Fibroblast of skin of back (primary cell): ENCODE measurements around the gene LPCAT1.
"Not testable (repeated sequence)": the region's sequence is repeated elsewhere in the genome, so short reads cannot be mapped to it uniquely, and the experiment has no call there.

Source experiments
- DNase-seq: peaks from one replicate; pipeline ENCODE4 v3.0.0-alpha.2; 2013

The LPCAT1 gene

DNA sequence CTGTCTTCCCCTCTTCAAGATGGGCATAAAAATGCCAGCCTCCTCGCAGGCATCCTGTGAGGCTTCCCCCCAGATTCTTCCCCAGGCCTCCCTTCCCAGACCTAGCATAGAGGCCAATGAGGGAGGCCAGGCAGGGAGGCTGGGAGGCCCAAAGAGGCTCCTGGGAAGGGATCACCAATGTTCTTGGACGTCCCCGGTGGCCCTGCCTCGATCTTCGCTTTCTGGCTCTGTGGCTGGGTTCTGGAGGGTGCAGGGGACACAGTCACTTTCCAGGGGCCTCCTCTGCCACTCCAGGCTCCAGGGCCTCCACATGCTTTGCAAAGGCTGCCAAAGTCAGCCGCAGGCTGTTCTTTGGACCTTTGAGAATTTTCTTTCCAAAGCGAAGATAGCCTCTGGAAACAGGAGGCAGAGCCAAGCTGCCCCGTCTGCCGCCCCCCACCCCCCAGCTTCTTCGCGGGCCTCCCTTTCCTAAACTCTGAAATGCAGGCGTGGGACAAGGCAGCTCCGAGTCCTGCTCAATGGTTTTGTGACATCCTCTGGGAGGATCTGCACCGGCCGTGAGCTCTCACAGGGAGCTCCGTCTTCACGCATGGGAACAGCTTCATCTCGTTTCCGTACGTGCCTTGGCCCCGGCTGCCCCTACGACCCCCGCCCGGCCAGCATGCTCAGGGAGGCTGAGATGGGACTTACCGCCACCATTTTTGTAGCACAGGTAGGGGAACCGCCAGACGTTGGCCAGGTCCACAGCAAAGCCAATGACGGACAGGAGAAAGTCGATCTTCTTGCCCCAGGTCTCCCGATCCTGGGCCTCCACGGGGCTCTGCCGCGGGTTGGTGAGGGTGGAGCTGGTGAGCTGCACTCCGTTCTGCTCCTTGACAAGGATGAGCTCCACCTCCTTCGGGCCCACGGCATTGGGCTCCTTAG is 81.3 kb downstream of the LPCAT1 start:
- DNase-seq = no peak

DNA sequence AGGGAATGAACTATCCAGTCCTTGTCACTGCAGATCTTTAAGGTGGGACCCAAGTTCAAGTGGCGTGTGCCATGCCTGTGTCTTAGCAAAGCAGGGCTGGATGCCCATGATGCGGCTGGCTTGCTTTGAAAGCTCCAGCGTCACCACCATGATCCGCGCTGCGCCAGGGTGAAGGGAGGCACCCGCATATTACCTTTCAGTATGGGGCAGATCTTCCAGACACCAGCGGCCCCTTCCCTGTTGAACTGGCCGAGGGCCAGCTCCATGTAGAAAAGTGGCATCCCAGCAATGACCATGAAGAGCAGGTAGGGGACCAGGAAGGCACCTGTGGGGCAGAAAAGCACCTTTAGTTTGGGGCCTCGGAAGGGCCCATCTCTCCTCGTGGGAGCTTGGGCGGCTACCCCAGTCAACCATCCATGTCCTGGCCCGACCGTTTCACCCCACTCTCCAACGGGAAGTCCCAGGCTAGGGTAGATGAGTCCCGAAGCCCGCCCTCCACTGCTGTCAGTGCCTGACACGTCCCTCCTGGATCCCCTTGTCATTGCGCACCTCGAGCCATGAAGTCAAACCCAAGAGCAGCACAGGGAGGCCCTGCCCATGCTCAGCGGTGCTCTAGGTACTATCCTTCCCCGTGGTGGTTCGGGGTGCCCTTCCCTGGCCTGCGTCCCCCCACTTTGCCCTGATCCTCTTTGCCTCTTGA is 82.4 kb downstream of the LPCAT1 start:
- no peak for DNase-seq

DNA sequence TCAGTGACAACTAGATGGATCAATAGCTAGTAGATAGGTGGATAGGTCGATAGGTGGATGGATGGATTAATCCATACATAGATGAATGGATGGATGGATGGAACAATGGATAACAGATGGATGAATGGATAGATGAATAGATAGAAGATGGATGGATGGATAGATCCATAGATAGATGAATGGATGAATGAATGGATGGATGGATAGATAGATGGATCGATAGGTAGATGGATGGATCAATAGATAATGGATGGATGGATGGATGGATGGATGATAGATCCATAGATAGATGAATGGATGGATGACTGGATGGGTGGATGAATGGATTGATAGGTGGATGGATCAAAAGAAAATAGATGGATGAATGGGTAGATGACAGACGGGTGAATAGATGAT is 83.7 kb downstream of the LPCAT1 start:
- no peak for DNase-seq

DNA sequence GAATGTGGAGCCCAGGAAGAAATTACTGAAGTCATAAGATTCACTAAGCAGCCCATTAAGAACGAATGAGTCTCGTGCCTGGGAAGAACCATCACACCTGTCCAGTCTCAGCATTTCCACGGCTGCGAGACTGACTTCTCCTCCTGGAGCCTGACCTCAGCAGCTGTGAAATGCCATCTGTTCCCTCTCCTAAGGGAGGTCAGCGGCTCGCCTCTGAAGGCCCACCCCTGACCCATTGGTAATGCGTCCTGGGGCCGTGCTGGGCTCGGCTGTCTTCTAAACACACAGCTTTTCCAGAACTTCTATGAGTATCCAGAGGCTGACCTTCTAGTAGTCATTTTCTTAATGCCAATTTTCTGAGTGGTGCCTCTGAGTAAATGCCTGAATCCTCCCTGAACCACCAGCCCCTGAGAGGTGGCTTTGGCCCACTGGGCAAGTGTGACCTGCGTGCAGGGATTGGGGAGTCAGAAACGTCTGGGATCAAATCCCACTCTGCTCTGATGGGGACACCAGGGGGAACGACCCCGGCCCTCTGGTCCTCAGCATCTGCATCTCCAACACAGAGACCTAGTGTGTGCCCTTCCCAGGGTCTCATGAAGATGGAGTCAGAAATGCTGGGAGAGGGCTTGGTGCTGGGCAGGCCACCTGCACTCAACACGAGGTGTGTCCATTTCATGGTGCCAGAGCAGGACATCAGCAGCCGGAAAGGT is 84.2 kb downstream of the LPCAT1 start:
- DNase-seq = no peak

DNA sequence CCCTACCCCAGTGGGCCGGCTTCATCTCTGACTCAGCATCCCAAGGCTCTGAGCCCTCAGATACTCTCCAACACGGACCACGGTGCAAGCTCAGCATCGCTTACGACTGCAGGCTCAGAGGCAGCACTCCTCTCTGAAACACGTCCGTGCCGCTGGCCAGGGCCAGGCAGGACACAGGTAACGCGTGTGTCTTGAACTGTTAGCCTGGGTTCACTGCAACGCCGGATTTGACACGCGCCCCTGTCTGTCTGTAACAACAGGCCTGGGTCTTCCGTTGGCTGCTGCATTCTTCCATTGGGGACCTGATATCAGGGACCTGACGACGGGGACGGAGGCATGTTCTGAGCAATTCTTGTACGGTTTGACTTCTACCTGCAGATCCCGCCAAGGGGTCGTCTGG is 84.9 kb downstream of the LPCAT1 start:
- DNase-seq = no peak

DNA sequence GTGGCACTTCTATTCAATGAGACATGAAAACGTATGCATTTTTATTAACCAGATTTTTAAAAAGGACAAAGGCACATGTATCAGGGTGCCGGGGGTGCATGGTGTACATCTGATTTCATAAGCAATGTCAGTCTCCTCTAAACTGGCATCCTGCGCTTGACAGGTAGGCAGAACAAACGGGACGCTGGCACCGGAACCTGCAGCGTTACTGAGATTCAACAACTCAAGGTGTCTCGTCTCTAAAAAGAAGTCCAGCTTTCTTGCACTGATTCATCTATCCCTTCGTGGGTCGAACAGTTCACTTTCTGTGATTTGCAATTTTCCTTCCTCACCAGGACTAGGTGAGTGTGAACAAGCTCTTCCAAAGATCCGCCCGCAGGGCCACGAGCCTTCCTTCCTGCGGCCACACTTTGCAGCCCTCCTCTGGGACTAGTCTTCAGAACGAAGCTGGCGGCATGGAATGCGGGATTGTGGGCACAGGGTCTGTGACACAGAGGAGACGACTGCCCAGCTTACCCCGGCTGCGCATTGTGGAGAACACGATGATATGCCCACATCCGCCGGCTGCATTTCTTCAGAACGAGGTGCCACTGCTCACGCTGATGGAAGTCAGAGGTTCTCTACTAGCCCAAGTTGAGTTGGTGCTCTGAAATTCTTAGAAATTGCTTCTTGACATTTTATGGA is 85.7 kb downstream of the LPCAT1 start:
- DNase-seq = no peak

DNA sequence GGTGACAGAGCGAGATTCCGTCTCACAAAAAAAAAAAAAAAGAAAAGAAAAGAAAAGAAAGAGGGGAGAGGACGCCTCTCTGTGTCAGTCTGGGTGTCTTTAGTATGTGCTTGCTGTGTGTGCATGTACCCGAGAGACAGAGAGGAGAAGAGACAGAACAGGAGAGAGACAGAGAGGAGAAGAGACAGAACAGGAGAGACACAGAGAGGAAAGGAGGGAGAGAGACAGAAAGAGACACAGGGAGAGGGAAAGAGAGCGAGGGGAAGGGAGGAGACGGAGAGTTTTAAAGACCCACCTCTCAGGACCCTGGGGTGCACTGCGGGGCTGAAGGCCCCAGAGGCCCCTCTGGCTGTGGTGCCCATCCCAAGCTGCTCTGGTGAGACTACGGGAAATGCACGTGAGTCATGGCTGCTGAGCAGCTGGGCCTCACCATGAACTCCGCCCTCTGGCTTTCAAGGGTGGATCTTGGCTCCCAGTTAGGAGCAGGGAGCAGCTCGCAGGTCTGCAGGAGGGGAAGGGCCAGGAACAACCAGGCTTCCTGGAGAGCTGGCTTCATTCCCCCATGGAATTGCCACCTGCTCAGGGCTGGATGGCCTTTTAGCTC is 86.4 kb downstream of the LPCAT1 start:
- peak; percentile 7 for DNase-seq

DNA sequence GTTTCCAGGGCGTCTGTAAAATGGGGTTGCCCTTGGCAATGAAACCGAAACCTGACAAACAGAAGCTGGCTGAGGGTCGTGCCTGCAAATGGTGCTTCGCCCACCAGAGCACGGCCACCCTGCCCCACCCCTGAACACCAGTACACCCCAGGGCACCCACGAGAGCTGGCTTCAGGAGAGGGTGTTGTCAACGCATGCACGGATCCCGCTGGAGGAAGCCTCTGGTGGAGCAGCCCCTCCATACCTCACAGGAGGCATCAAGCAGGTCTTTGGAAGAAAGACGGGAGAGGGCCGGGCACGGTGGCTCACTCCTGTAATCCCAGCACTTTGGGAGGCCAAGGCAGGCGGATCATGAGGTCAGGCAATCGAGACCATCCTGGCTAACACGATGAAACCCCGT is 87.1 kb downstream of the LPCAT1 start:
- DNase-seq = no peak

DNA sequence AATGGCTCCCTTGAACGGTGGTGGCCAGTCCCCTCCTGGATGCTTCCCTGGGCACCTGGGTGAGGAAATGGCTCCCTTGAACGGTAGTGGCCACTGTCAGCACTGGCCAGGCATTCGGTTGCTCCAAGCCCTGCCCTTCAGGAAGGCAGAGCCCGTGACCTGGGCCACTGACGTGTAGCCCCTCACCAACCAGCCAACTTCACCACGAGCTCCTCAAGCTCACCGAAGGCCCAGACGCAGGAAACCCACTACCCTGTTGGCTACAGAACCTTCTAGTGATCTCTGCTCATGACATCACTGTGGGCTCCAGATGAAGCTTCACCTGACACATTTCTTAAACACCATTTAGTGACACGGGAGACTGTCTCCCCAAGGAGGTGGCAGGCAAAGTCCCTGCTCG is 87.7 kb downstream of the LPCAT1 start:
- no peak for DNase-seq

DNA sequence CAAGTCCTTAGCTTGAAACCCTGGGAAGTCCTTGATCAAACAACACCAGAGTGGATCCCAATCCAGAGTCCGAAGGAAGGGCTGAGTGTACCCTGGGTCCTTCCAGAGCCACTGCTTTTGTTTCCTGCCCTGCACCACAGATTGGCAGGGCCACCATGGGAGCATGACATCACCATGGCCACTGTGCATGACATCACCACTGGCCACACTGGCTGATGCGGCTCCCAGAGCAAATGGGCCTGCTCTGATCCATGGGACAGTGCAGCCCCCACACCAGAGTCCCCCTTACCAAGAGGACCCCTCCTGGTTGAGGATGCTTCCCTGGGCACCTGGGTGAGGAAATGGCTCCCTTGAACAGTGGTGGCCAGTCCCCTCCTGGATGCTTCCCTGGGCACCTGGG is 88.4 kb downstream of the LPCAT1 start:
- no peak for DNase-seq

DNA sequence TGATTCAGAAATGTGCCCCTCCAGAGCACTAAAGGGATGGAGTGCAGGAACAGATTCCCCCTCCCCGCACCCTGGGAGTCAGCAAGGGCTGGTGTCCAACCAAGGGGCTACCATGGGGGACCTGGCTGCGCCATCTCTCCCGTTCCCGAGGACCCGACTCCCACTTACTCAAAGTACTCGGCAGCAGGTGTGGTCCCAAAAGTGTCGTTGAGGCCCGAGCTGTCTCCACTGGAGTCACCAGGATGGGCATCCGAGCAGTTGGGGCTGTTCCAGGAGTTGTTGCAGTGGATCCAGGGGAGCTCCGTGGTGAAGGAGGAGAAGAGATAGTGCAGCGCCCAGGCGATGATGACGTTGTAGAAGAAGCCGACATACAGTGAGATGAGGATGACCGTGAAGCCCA is 91.5 kb downstream of the LPCAT1 start:
- DNase-seq = no peak

DNA sequence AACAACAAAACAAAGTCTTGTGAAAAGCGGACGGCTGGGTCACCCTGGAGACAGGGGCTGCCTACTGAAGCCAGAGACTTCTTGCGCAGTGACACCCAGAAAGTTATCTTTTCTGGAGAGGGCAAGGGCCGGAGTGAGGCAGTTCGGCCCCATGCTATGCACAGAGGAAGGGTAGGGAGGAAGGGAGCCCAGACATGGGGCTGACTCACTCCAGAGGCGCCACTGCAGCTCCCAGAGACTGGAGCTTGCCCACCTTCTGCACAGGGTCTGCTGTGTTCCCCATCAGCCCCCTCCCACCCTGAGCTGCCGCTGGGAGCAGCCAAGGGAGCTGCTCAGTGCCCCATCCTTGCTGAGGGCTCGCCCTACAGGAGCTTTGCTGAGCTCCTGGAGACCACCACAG is 91.9 kb downstream of the LPCAT1 start:
- no peak for DNase-seq

DNA sequence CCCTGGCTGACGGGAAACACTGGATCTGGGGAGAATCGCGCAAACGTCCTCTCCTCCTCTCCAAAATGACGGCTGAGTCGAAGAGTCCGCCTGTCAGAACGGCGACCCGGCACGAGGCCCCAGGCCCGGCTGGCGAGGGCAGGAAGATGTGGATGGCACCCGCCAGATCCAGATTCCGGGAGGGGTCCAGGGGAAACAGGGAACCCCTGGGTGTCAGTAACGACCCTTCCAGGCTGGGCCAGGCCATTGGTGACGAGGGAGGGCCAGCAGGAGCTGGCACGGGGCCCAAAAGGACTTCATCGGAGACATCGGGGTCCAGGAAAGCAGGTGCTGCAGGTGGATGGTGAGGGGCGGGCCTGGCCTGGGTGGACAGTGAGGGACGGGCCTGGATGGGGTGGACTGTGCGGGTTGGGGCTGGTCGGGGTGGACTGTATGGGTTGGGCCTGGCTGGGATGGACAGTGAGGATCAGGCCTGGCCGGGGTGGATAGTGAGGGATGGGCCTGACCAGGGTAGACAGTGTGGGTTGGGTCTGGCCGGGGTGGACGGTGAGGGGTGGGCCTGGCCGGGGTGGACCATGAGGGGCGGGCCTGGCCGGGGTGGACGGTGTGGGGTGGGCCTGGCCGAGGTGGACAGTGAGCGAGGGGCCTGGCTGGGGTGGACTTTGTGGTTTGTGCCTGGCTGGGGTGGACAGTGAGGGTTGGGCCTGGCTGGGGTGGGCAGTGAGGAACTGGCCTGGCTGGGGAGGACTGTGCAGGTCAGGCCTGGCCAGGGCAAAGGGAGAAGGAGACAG is 92.5 kb downstream of the LPCAT1 start:
- DNase-seq = no peak

DNA sequence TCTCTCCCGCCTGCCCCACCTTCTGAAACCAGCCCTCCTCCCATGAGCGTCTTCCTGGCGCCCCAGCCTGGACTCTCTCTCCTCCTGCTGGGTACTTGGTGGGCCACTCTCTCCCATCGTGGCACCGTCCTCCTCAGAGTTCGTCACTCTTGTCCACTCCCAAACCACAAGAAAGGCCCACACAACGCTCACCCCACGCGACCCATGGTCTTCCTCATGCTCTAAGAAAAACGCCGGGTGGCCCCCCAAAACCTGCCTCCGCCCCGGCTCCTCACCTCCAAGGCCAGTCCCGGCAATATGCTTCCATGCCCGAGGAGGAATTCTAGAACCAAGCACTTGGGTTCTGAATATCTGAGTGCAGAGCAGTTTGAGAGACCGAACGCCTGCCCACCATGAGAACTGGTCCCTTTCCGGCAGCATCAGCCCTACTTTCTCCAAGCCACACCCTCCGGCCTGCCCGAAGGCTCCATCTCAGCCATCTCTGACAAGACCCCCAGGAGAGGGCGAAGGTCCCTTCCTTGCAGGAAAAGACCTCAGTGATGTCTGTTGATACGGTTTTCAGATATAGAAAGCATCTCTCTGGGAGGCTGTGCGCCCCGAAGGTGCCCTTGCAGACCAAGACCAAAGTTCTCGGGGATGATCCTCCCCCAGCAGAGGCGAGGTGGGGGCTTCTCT is 93.5 kb downstream of the LPCAT1 start:
- DNase-seq = no peak

DNA sequence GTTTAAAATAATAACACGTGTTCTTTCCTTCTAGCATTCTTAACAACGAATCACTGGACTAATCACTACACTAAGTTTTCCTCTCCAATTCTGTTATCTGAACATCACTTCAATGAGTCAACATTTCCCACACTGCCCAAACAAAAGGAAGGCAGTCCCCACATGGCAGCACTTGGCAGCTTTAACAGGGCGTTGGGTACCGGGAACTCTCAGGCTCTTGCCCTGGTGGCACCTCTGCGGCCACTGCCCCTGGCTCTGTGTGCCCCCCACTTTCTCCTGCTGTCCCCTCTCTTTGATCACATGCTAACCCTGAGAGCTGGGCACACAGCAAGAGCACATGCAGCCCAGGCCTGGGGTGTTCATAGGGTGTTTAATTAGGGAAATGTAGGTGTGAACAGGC is 94.3 kb downstream of the LPCAT1 start:
- DNase-seq = no peak

DNA sequence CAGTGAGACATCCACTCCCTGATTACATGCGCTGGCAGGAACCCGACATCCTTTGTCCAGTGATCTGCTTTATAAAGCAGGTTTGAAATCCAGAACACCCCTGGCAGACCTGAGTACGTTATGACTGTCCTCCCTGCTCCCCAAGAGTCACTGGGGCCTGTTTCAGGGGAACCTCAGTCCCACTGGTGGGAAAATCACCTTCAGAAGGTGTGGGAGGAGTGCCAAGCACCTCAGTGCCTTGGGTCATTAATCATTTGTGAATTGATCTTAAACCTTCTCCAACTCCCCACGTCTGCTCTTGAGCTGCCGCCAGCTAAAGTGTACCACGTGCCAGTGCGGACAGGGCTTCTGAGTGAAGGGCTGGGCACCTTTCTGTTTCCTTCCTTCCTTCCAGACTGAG is 94.7 kb downstream of the LPCAT1 start:
- no peak for DNase-seq

DNA sequence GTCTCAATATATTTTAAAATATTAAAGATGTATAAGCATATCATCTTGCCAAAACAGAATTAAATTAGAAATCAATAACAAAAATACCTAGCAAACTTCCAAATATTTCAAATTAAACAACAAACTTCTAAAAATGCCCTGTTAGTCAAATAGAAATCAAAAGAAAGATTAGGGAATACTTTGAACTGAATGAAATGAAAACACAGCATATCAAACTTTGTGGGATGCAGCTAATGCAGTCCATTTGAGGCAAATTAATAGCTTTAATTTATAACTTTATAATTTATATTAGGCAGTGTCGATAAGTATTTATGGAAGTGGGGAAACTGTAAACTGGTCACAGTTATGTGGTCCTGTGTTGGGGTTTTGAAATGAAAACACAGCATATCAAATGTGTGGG is 95.7 kb downstream of the LPCAT1 start:
- DNase-seq = no peak

DNA sequence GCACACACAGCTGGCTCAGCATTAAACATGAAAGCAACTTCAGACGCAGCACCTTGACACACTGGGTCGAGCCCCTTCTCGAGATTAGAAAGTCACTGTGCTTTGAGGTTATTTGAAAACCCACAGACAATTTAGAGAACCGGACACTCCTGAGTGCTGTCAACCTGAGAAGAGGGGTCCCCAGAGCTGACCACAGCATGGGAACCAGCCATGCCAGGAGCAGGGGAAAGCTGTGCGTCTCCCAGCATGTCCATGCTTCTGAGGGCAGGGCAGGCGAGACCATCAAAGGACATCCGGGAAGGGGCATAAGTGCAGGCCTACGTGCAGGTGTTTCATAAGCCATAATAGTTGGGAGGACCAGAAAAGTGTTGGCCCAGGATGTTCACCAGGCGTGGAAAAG is 99.0 kb downstream of the LPCAT1 start:
- DNase-seq = no peak

DNA sequence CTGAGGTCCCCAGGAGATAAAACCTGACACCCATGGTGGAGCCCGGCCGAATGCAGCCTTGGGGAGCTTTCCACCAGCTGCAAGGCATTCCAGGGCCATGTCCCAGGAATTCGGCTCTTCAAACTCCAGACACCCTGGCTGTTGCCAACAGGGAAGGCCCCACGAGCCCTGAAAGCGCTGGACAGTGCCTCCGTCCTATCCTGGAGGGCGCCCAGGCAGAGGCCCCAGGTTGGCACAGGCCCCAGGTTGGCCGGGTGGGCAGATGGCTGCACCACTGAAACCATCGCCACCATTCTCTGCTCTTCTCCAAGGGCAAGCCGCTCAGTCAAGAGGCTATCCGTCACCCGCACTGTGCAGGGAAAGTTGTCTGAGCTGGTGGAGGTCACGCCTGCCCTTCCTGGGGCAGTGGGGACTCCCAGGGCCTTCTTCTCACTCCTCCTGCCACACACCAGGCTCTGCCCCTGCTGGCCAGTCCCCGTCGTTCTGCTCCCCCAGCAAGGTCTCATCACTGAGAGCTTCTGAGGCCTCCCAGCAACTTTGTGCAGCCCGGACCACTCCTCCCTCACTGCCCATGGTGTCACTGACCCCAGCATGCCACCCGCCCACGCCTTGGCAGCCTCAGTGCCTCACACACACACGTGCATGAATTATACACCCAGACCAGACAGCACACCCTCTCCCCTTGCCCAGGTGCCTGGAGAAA is 99.7 kb downstream of the LPCAT1 start:
- DNase-seq = no peak

DNA sequence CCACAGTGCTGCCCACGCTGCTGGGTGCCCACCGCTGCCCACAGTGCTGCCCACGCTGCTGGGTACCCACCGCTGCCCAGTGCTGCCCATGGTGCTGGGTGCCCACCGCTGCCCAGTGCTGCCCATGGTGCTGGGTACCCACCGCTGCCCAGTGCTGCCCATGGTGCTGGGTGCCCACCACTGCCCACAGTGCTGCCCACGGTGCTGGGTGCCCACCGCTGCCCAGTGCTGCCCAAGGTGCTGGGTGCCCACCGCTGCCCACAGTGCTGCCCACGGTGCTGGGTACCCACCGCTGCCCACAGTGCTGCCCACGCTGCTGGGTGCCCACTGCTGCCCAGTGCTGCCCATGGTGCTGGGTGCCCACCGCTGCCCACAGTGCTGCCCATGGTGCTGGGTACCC is 101.2 kb downstream of the LPCAT1 start:
- DNase-seq = not testable (repeated sequence)
